Cardiac septum (tissue), 1 donor: ENCODE measurements around the gene CDH23. TPM values are rescaled to one million over a fixed set of nuclear protein-coding genes. Genes with fewer than 3 reads are reported as not detected.

Source experiments
- DNase-seq: peaks from one replicate; pipeline ENCODE4 v3.0.0-alpha.2; 2020; ENCODE audit warnings: low spot score
- intact Hi-C: fragments of 100-400 bp; cut with DNase I; formaldehyde crosslinking; loops from one replicate; pipeline ENCODE4 v1.14.0; 2022
- total RNA-seq: library from RNA; stranded (reverse); fragmentation: NEBNext Ultra II Directional; extraction: Animal tissue kit (Norgen Biotek cat#: 25700); gene quantifications from one replicate; pipeline ENCODE4 v1.2.1, GENCODE V29; 2021
- donor health status: DM: no; HTN: no; CAD: no.

The CDH23 gene
- total RNA-seq, 1 donor from 2014 or later: 9.3 TPM

GRCh38 chr10:71615538-71616329, 219.0 kb downstream of the CDH23 start:
- intact Hi-C loops: no loop called here
- no peak for DNase-seq

- intact Hi-C loops: no loop called here
Measured at GRCh38 chr10:71616817-71617654, 220.3 kb downstream of the CDH23 start.

GRCh38 chr10:71618176-71618575, 221.5 kb downstream of the CDH23 start:
- intact Hi-C loops: no loop called here
- DNase-seq: peak; percentile 50

More at GRCh38 chr10:71616817-71617654, 220.3 kb downstream of the CDH23 start:
- no peak for DNase-seq

- DNase-seq: peak; percentile 64
- intact Hi-C loops: no loop called here
Measured at GRCh38 chr10:71618598-71618997, 221.9 kb downstream of the CDH23 start.

GRCh38 chr10:71620642-71621041, 223.9 kb downstream of the CDH23 start:
- intact Hi-C loops: no loop called here
- DNase-seq: peak; percentile 58

- intact Hi-C loops: no loop called here
- no peak for DNase-seq
Measured at GRCh38 chr10:71621231-71622153, 224.8 kb downstream of the CDH23 start.

GRCh38 chr10:71622154-71622526, 225.4 kb downstream of the CDH23 start:
- intact Hi-C loops: no loop called here
- DNase-seq: peak; percentile 66

GRCh38 chr10:71622616-71623015, 225.9 kb downstream of the CDH23 start:
- intact Hi-C loops: no loop called here
- no peak for DNase-seq

- peak; percentile 75 for DNase-seq
- intact Hi-C loops: no loop called here
Measured at GRCh38 chr10:71623098-71623985, 226.6 kb downstream of the CDH23 start.

- DNase-seq: peak; percentile 68
- intact Hi-C loops: no loop called here
Measured at GRCh38 chr10:71623986-71624291, 227.2 kb downstream of the CDH23 start.

- no peak for DNase-seq
- intact Hi-C loops: no loop called here
Measured at GRCh38 chr10:71625445-71626175, 228.9 kb downstream of the CDH23 start.

GRCh38 chr10:71627230-71627939, 230.7 kb downstream of the CDH23 start:
- intact Hi-C loops: no loop called here
- DNase-seq: no peak

- no peak for DNase-seq
- intact Hi-C loops: no loop called here
Measured at GRCh38 chr10:71627956-71628355, 231.2 kb downstream of the CDH23 start.

GRCh38 chr10:71629131-71629530, 232.4 kb downstream of the CDH23 start:
- intact Hi-C loops: no loop called here

GRCh38 chr10:71630168-71630567, 233.4 kb downstream of the CDH23 start:
- intact Hi-C loops: loop anchor here (10.0 kb wide), 1 partner anchor 95 kb away; no protein-coding TSS in a partner anchor
- no peak for DNase-seq

More at GRCh38 chr10:71629131-71629530, 232.4 kb downstream of the CDH23 start:
- no peak for DNase-seq

GRCh38 chr10:71631007-71631861, 234.5 kb downstream of the CDH23 start:
- intact Hi-C loops: loop anchor here (10.0 kb wide), 1 partner anchor 96 kb away; no protein-coding TSS in a partner anchor
- no peak for DNase-seq
